Sigmoid colon (tissue), 7 donors: ENCODE data around the gene HSD11B2. TPM values are rescaled to one million over a fixed set of nuclear protein-coding genes. Genes with fewer than 3 reads are reported as not detected.

Experiments used
- DNase-seq: peaks from one replicate; pipeline ENCODE4 v3.0.0-alpha.2; 2019
- H3K27ac ChIP-seq, 4 donors: fragments of 200-600 bp; sonication (generic); one replicate each; pipeline ENCODE4 v1.5.1; 2016 to 2019; ENCODE audit warnings: mild to moderate bottlenecking in 1 of 4
- H3K27me3 ChIP-seq, 3 donors: fragments of 200-600 bp; sonication (generic); one replicate each; pipeline ENCODE4 v1.5.1; 2019; ENCODE audit warnings: mild to moderate bottlenecking in 1 of 3
- H3K36me3 ChIP-seq, 4 donors: fragments of 200-600 bp; sonication (generic); one replicate each; pipeline ENCODE4 v1.5.1; 2016 to 2019
- H3K4me1 ChIP-seq, 4 donors: fragments of 200-600 bp; sonication (generic); one replicate each; pipeline ENCODE4 v1.5.1; 2017 to 2019
- H3K4me3 ChIP-seq, 4 donors: fragments of 200-600 bp; sonication (generic); one replicate each; pipeline ENCODE4 v1.5.1; 2017 to 2019; ENCODE audit warnings: mild to moderate bottlenecking in 2 of 4, moderate library complexity in 1 of 4
- H3K9me3 ChIP-seq, 4 donors: fragments of 200-600 bp in 3 of 4; sonication (generic) in 3 of 4; one replicate each; pipeline versions ENCODE4 v1.5.1 to v1.6.1; 2013 to 2019
- CTCF ChIP-seq, 4 experiments: fragments of 450-650 bp in 3 of 4; fragments of 200-600 bp in 1 of 4; IDR thresholded peaks; one replicate each; pipeline ENCODE4 v1.5.1; 2016 to 2019; ENCODE audit warnings: antibody characterized with exemption in 4 of 4, mild to moderate bottlenecking in 3 of 4, moderate library complexity in 2 of 4
- EP300 ChIP-seq, 4 donors: sonication (generic); formaldehyde crosslinking; IDR thresholded peaks; one replicate each; pipeline ENCODE4 v1.6.1; 2017; ENCODE audit warnings: antibody characterized with exemption in 4 of 4
- POLR2A ChIP-seq, 2 donors: fragments of 450-650 bp; IDR thresholded peaks; one replicate each; pipeline ENCODE4 v1.6.1; 2016; ENCODE audit warnings: antibody characterized with exemption in 2 of 2, mild to moderate bottlenecking in 2 of 2, moderate library complexity in 2 of 2
- POLR2AphosphoS5 ChIP-seq, 4 donors: sonication (generic); formaldehyde crosslinking; IDR thresholded peaks; one replicate each; pipeline ENCODE4 v1.6.1; 2017; ENCODE audit warnings: antibody characterized with exemption in 4 of 4
- WGBS, 2 donors: extraction: QIAGEN DNeasy Blood & Tissue Kit; methylation state at CpG; one replicate each; pipeline ENCODE4 v1.1.7; 2013; 5-methylcytosine and 5-hydroxymethylcytosine counted together
- intact Hi-C: fragments of 100-400 bp; cut with DNase I; formaldehyde crosslinking; loops from one replicate; pipeline ENCODE4 v1.15.1; 2023
- polyA plus RNA-seq, 3 donors: library from polyadenylated mRNA; stranded (reverse); fragments of 200-250 nt; gene quantifications; one replicate each; pipeline ENCODE4 v1.2.3, GENCODE V29; 2013
- total RNA-seq, 4 donors: library from RNA; depleted of rRNA; stranded (reverse); fragments of >200 nt; gene quantifications; one replicate each; pipeline ENCODE4 v1.1.0, GENCODE V29; 2016
- donor health status: healthy with polysubstance abuse.
- donor health status: Bipolar disorder and iron deficiency.
- donor health status: healthy.

HSD11B2 gene
- total and polyA plus RNA-seq, 7 donors, result 0.14 to 353 (median 46.1) TPM; not detected in 1

GRCh38 chr16:67387479-67388079 is 43.3 kb upstream of the HSD11B2 start:
- DNase-seq, result no peak
- Histone ChIP-seq H3K27ac (no peak overlapping the region), H3K4me3 (no peak overlapping the region), H3K9me3 (no peaks in the 10 kb centered on the region), H3K36me3 (no peaks in the 10 kb centered on the region), H3K27me3 (peaks cover 0 to 22% (median 11%) of the 10 kb centered on the region in 3 donors), H3K4me1 (peaks cover 0 to 19% (median 14%) of the 10 kb centered on the region in 4 donors)
- TF ChIP-seq POLR2AphosphoS5 (IDR thresholded peaks at IDR 0.05) (no peak), POLR2A (IDR thresholded peaks at IDR 0.05) (no peak), CTCF (IDR thresholded peaks at IDR 0.05) (no peak), EP300 (IDR thresholded peaks at IDR 0.05) (no peak)
- intact Hi-C loops, result no loop called here
- WGBS, 2 donors, result 90 to 91% methylated on average over 8 of the region's 8 CpGs

- intact Hi-C loops, result no loop called here
- H3K27ac ChIP-seq, result no peak overlapping the region
- peaks cover 0 to 29% (median 11%) of the 10 kb centered on the region in 3 donors for H3K27me3 ChIP-seq
- 93 to 96% methylated on average over 8 of the region's 8 CpGs for WGBS, 2 donors
- no peak for DNase-seq
- TF ChIP-seq EP300 (IDR thresholded peaks at IDR 0.05), result no peak
- no peak for TF ChIP-seq POLR2A (IDR thresholded peaks at IDR 0.05)
- no peak for TF ChIP-seq CTCF (IDR thresholded peaks at IDR 0.05)
- no peak for TF ChIP-seq POLR2AphosphoS5 (IDR thresholded peaks at IDR 0.05)
- no peak overlapping the region for H3K4me3 ChIP-seq
- peaks cover 0 to 25% (median 20%) of the 10 kb centered on the region in 4 donors for H3K4me1 ChIP-seq
- H3K9me3 ChIP-seq, result no peaks in the 10 kb centered on the region
- H3K36me3 ChIP-seq, result no peaks in the 10 kb centered on the region
These were observed 42.7 kb upstream of the HSD11B2 start for GRCh38 chr16:67388191-67388590.

- no peaks in the 10 kb centered on the region for H3K9me3 ChIP-seq
- peaks cover 0 to 28% (median 24%) of the 10 kb centered on the region in 4 donors for H3K4me1 ChIP-seq
- no peak for TF ChIP-seq CTCF (IDR thresholded peaks at IDR 0.05)
- no peak for TF ChIP-seq POLR2AphosphoS5 (IDR thresholded peaks at IDR 0.05)
- no peak for TF ChIP-seq EP300 (IDR thresholded peaks at IDR 0.05)
- TF ChIP-seq POLR2A (IDR thresholded peaks at IDR 0.05), result no peak
- H3K27ac ChIP-seq, result no peak overlapping the region
- H3K4me3 ChIP-seq, result no peak overlapping the region
- no peak for DNase-seq
- no peaks in the 10 kb centered on the region for H3K36me3 ChIP-seq
- WGBS, 2 donors, result 89 to 91% methylated on average over 2 of the region's 2 CpGs
- intact Hi-C loops, result no loop called here
- H3K27me3 ChIP-seq, result peaks cover 0 to 33% (median 13%) of the 10 kb centered on the region in 3 donors
These were observed 42.3 kb upstream of the HSD11B2 start for GRCh38 chr16:67388591-67388990.

GRCh38 chr16:67389911-67390815 is 40.8 kb upstream of the HSD11B2 start:
- WGBS, 2 donors, result 77 to 82% methylated on average over 27 of the region's 27 CpGs
- peak overlapping the region in 2 of 4 donors; percentile 9 to 41 for H3K27ac ChIP-seq
- TF ChIP-seq POLR2A (IDR thresholded peaks at IDR 0.05) (no peak), POLR2AphosphoS5 (IDR thresholded peaks at IDR 0.05) (peak in 1 of 4 donors; percentile 4), CTCF (IDR thresholded peaks at IDR 0.05) (no peak)
- H3K36me3 ChIP-seq, result no peaks in the 10 kb centered on the region
- intact Hi-C loops, result no loop called here
- H3K4me1 ChIP-seq, result peaks cover 0 to 42% (median 36%) of the 10 kb centered on the region in 4 donors
- peaks cover 0 to 47% (median 21%) of the 10 kb centered on the region in 3 donors for H3K27me3 ChIP-seq
- H3K4me3 ChIP-seq, result no peak overlapping the region
- DNase-seq, result peak; percentile 75
- no peaks in the 10 kb centered on the region for H3K9me3 ChIP-seq
